Dedifferentiated amniotic fluid mesenchymal stem cell (primary cell): ENCODE measurements around the gene RBBP6.
A peak's percentile ranks its signal among the peaks of the same experiment; 100 is the strongest.
"Not testable (repeated sequence)": the region's sequence is repeated elsewhere in the genome, so short reads cannot be mapped to it uniquely, and the experiment has no call there.

ENCODE experiments used
- DNase-seq: peaks from one replicate; pipeline ENCODE4 v3.0.0-alpha.2; 2016; ENCODE audit errors: extremely low spot score

Gene RBBP6, protein sequence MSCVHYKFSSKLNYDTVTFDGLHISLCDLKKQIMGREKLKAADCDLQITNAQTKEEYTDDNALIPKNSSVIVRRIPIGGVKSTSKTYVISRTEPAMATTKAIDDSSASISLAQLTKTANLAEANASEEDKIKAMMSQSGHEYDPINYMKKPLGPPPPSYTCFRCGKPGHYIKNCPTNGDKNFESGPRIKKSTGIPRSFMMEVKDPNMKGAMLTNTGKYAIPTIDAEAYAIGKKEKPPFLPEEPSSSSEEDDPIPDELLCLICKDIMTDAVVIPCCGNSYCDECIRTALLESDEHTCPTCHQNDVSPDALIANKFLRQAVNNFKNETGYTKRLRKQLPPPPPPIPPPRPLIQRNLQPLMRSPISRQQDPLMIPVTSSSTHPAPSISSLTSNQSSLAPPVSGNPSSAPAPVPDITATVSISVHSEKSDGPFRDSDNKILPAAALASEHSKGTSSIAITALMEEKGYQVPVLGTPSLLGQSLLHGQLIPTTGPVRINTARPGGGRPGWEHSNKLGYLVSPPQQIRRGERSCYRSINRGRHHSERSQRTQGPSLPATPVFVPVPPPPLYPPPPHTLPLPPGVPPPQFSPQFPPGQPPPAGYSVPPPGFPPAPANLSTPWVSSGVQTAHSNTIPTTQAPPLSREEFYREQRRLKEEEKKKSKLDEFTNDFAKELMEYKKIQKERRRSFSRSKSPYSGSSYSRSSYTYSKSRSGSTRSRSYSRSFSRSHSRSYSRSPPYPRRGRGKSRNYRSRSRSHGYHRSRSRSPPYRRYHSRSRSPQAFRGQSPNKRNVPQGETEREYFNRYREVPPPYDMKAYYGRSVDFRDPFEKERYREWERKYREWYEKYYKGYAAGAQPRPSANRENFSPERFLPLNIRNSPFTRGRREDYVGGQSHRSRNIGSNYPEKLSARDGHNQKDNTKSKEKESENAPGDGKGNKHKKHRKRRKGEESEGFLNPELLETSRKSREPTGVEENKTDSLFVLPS (N-terminal part only)

DNA sequence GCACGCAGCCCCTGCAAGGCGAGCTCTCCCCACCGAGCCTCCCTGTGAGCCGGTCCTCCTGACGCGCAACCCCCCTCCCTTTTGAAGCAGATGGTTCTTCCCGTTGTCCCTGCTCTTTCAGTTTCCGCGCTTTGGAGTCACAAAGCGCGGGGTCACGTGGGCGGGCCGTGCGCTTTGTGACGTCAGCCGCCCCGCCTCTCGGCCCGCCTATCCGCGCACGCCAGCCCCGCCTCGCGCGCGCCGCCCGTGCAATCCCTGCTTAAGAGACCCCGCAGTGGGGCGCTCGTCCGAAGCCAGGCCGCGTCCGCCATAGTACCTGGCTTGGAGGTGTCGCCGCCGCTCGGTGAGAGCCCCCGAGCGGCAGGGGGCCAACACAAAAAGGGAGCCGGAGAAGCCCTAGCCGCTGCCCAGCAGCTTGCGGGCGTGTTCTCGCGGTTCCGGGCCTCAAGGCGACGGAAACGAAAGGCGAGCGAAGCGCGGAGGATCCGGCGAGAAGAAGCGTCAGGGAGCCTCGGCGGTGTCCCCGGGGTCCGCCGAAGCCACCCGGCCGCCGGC, at the start of gene RBBP6:
TSS of gene RBBP6 (plus strand) at position 272 of the 555 bp plus-strand sequence. CDS start 1,061 bp downstream, outside the sequence.
- DNase-seq = peak; percentile 97

DNA sequence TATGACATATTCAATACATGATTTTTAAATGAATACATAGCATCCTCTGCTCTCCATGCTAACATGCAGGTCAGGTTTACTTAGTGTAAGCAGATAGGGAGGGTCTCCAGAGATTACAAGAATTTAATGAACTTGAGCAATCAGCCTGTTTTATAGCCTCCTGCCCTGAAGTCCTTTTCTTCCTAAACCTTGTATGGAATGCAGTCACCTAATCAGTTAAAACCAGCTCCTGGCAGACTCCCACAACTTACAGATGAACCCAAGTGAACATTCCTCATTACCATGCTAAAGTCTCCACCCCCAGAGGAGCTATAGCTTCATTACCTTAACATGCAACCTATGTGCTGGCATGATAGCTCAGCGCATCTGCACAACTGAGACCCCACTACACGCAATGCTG, 48.5 kb upstream of the RBBP6 start:
- DNase-seq = no peak

DNA sequence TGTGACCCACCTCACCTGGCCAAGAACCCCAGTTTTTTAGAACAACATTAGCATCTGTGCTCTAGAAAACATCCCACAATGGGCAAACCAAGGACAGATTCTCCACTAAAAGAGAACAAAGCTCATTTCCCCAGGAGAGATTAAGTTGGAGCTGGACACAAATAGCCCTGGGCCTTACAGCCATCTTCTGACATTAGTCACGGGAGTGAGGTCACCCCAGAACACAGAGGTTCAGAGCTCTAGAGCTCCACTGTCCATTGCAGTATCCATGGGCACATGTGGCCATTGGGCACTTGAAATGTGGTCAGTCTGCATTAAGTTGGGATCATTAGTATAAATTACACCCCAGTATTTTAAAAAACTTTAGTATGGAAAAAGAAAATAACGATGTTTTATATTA, 47.6 kb upstream of the RBBP6 start:
- no peak for DNase-seq

DNA sequence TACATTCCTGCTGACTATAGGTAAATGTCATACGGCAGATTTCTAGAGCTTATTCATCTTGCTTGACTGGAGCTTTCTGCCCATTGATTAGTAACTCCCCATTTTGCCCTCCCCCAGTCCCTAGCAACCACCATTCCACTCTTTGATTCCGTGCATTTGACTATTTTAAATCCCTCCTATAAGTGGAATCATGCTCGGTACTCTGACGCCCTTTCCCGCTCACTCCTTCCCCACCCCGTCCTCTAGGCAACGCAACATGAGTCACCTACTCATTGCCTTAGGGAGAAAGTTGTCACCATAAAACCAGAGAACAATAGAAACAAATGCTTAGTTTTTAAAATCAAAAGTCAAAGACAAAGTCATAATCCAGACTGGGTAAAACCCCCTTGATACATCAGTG, 45.5 kb upstream of the RBBP6 start:
- DNase-seq = no peak

DNA sequence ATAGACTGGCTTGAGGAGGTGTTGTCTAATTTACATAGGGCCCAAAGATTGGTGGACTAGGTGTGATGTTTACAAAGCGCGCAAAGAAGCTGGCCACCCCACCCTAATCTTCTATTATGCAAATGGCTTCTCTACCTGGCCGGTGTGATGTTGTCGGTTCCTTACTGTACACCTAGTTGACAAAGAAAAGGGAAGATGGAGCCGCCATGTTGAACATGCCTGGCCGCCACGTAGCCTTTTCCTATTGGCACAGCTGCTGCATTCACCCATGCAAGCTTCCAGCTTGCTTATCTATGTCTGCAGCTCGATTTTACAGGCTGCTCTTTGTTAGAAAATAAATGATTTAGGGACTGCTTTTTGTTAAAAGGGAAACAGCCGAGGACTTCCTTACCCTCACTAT, 44.2 kb upstream of the RBBP6 start:
- DNase-seq = not testable (repeated sequence)

DNA sequence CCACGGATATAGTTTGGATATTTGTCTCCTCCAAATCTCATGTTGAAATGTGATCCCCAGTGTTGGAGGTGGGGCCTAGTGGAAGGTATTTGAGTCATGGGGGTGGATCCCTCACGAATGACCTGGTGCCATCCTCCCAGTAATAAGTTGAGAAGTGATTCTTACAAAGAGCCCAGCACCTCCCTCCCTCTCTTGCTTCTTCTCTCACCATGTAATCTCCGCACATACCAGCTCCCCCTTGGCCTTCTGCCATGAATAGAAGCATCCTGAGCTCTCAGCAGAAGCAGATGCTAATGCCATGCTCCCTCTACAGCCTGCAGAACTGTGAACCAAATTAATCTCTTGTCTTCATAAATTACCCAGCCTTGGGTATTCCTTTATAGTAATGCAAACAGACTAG, 41.9 kb upstream of the RBBP6 start:
- no peak for DNase-seq

DNA sequence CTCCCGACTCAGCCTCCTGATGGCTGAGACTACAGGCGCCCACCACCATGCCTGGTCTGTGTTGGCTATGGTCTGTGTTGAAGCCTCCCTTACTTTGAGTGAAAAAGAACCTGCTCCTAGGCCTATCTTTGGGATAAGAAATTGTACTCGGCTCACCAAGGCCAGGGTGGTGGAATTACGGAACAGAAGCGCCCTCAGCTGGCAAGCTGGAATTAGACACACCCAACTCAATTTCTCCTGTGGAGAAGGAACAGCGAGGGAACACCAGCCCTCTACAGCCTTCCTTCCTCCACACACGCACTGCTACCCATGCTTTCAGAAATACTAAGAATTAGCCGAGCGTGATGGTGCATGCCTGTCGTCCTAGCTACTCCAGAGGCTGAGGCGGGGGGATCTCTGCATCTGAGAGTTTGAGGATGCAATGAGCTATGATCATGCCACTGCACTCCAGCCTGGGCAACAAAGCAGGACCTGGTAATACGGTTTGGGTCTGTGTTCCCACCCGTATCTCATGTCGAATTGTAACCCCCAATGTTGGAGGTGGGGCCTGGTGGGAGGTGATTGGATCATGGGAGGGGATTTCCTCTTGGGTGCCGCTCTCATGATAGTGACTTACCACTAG, 40.1 kb upstream of the RBBP6 start:
- no peak for DNase-seq

DNA sequence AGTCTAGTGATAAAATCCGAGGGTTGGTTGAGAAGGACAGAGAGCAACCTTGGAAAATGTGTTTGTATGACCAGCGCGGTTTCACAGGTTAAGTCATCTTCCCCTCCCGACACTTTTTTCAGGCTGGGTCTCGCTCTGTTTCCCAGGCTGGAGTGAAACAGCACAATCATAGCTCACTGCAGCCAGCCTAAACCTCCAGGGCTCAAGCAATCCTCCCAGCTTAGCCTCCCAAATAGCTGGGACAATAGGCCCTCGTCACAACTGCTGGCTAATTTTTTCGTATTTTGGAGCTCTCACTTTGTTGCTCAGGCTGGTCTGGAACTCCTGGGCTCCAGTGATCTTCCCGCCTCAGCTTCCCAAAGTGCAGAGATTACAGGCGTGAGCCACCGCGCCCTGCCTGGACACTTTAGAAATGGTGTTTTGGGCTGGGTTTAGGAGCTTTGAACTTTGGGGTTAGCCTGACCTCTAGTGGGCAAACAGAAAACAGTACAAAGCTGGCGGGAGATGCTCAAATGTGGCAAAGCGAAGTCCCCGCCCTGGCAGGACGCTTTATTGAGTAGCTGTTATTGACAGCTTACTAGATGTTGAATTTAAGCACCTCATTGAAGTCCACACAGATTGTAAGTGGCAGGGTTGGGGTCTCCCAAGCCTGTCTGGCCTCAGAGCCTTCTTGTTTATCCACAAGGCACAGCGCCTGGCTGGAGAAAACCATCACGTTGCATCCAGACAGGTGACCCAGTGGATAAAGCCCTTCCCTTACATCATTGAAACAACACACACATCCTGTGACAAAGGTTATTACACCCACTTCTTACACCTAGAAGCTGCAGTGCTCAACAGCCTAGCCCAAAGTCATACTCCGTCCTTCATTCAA, 34.7 kb upstream of the RBBP6 start:
- DNase-seq = peak; percentile 67

DNA sequence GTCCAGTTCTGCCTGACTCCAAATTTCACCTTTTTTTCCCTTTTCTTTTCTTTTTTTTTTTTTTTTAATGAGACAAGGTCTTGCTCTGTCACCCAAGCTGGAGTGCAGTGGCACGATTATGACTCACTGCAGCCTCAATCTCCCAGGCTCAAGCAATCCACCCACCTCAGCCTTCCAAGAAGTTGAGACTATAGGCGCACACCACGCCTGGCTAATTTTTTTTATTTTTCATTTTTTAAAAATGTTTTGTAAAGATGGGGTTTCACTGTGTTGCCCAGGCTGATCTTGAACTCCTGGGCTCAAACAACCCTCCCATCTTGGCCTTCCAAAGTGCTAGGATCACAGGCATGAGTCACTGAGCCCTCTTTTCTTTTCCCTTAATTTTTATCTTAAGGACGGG, 33.4 kb upstream of the RBBP6 start:
- no peak for DNase-seq

DNA sequence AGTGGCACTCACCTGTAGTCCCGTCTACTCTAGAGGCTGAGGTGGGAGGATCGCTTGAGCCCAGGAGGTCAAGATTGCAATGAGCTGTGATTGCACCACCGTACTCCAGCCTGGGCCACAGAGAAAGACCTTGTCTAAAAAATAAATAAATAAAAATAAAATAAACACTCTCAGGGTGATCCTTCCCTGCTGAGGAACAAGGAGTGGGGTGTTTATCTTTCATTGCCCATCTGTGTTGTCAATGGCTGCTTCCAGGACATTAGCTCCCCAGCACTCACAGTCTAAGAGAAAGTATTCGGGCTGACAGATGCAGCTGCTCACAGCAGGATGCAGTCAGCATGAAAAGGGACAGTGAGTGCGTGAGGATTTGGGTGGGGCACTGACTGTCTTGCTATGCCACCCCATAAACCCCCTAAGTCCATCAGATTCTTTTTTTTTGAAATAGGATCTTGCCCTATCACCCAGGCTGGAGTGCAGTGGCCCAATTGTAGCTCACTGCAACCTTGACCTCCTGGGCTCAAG, 31.3 kb upstream of the RBBP6 start:
- no peak for DNase-seq

DNA sequence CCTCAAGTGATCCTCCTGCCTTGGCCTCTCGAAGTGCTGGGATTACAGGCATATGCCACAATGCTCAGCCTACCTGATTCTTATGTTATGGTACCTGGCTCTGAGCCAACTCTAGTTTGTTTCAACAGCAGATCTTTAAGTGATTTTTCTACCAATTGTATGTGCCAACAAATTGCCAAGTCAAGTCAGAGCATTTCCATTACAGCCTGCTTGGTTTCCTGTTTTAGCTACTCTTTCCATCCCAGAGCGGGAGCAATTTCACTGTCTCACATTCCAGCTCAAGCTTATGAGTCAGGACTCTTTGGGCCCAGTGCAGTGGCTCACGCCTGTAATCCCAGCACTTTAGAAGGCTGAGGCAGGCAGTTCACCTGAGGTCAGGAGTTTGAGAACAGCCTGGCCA, 30.8 kb upstream of the RBBP6 start:
- DNase-seq = peak; percentile 68

DNA sequence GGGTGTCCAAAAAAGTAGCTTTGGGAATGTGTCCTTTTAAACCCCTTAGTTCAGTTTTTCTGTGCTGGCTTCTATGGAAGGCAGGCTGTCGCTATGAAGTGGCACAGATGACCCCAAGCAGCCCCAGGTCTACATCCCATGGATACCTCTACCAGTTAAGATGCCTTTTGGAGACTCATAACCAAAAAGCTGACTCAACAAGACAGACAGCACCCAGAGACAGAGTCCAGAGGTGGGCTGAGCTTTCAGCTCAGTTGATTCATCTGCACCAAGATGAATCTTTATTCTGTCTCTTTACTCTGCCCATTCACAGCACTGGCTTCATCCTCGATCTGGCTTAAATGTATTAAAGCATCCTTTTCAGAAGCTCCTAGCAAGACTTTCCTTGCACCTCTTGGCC, 29.8 kb upstream of the RBBP6 start:
- no peak for DNase-seq

DNA sequence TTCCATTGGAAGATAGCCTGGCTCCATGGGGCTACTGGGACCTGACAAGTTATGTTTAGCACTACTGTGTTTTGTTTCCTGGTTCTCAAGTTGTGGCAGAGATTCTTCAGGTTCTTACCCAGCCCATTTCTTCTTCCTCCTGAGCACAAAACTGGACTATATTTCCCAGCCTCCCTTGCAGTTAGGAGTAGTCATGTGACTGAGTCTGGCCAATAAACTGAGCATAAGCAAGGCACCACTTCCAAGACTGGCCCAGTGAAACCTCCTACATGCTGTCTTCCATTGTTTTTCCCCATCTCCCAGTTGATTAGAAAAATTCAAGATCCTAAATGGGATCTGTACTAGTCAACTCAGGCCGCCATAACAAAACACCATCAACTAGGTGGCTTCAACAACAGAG, 28.2 kb upstream of the RBBP6 start:
- no peak for DNase-seq

DNA sequence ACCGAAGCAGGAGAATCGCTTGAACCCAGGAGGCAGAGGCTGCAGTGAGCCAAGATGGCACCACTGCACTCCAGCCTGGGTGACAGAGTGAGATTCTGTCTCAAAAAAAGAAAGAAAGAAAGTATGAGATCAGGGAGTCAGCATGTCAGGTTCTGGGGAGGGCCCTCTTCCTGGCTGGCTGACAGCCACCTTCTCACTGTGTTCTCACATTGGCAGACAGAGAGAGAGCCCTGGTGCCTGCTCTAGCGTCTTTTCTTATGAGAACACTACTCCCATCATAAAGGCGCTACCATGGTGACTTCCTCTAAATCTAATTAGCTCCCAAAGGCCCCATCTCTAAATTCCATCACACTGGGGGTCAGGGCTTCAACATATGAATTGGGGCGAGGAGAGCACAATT, 27.6 kb upstream of the RBBP6 start:
- no peak for DNase-seq

DNA sequence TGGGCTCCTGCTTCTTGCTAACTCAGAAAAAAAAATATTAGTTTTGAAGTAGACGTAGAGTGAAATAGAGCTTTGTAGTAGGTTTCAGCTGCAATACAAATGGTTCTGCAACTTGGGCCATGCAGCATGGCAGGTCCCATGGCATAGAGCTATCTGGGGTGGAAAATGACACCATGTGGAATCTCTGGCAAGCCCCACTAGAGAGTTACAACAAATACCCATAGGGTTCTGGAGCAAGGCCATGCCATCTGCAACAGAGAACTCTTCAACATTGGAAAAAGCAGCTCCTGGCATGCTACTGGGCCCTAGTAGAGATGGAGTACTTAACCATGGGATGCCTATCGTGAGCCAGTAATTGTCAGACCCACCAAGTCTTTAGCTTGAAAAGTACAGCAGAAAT, 25.3 kb upstream of the RBBP6 start:
- DNase-seq = no peak

DNA sequence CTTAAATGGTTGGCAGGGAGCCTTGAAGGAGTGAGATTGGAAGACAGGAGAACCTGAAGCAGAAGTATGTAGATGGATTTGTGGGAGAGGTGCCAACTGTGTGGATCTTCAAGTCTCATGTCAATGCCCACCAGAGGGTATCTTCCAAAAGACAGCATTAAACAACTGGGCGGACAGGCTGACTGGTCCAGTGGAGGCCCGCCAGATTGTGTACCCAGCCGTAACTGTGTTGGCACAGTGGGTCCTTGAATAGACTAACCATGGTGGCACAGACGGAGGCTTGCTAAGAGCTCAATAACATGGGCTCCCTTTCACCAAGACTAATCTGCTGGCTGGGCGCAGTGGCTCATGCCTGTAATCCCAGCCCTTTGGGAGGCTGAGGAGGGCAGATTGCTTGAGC, 24.2 kb upstream of the RBBP6 start:
- no peak for DNase-seq

DNA sequence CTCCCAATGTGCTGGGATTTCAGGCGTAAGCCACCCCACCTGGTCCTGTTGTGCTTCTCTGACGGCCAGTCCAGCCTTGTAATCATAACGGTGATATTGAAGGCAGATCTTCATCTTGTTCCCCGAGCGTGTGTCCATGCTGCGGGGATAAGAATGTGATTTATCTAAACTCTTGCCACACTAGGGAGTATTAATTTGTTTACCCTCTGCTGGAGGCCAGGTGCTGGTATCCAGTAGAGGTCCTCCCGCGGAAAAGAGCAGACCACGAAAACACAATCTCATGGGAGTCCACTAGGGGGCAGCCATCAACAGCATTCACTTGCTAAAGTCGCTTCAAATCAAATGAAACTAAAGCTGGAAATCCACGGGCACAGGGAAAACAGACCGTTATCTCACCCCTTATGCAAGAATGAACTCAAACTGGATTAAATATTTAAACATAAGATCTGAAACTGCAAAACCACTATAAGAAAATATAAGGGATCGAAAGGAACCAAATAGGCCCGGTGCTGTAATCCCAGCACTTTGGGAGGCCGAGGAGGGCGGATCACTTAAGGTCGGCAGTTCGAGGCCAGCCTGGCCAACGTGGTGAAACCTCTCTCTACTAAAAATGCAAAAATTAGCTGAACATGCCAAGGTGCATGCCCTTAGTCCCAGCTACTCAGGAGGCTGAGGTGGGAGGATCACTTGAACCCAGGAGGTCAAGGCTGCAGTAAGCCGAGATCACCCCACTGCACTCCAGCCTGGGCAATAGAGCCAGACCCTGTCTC, 22.3 kb upstream of the RBBP6 start:
- peak; percentile 88 for DNase-seq

DNA sequence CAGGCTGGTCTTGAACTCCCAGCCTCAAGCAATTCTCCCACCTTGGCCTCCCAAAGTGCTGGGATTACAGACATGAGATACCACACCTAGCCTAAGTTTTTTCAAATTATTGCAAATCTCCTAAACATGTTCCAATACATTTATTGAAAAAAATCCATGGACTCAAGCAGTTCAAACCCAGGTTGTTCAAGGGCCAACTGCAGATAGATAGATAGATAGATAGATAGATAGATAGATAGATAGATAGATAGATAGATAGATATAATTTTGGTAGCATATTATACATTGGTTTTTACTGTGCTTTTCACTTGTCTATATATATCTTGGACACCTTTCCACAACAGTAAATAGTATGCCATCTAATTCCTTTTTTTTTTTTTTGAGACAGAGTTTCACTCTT, 20.9 kb upstream of the RBBP6 start:
- DNase-seq = no peak

DNA sequence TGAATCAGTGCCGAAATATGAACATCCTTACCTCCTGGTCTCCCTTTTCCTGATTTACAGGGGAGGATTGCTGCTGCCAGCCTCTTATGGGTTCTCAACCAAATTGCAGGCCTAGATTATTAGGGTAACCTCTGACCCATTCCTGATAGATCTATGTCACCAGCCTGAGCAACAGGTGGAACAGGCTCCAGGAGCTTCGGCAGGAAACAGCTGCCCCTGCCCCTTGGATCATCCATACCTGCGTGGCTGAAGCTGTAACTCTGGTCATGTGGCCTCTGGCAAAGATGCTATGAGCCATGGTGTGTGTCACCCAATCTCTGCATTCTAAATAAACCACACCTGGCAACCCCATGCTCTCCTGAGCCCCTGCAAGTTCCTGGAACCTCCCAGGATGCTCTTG, 18.4 kb upstream of the RBBP6 start:
- DNase-seq = no peak

DNA sequence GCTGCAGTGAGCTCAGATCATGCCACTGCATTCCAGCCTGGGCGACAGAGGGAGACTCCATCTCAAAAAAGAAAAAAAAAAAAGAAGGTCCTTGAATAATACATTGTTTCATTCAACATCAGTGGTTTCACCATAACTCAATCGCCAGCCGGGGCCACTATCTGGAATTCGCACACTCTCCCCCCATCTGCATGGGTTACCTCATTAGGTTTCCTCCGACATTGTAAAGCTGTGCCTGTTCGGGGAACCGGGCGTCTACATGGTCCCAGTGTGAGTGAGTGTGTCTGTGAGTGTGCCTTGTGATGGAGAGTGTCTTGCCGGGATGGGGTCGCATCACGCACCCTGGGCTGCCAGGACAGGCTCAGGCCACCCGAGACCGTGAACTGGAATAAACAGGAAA, 16.6 kb upstream of the RBBP6 start:
- no peak for DNase-seq
